ENCODE results near the gene MYPN.

The MYPN gene

DNA sequence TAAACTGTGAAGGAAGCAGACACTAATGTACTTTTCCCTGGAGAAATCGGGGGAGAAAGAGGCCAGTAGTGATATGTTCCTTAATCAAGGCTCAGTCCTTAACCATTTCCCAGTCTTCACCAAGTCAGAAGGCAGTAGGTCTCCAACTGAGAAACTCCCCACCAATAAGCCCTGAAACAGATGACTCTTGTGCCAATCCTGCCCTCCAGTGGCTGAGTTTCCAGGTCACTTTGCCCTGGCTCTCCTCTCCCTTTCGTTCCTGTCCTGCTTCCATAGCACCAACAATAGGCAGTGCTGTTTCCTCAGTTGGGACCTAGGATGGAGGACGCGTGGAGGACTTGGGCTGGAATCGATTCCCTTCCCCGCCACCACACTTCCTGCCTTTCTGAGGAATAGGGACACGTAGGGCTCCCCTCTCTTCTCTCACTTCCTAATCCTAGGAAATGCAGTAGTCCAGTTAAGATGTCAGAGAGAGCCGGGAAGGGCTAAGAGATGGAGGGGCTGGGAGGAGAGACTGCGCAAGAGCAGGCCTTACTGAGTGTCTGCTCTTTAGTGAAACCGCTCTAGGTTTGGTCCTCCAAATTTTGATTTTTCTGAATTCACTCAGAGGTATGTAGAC is 99.2 kb downstream of the MYPN start (continued):
- TF ChIP-seq, protein P1, sequence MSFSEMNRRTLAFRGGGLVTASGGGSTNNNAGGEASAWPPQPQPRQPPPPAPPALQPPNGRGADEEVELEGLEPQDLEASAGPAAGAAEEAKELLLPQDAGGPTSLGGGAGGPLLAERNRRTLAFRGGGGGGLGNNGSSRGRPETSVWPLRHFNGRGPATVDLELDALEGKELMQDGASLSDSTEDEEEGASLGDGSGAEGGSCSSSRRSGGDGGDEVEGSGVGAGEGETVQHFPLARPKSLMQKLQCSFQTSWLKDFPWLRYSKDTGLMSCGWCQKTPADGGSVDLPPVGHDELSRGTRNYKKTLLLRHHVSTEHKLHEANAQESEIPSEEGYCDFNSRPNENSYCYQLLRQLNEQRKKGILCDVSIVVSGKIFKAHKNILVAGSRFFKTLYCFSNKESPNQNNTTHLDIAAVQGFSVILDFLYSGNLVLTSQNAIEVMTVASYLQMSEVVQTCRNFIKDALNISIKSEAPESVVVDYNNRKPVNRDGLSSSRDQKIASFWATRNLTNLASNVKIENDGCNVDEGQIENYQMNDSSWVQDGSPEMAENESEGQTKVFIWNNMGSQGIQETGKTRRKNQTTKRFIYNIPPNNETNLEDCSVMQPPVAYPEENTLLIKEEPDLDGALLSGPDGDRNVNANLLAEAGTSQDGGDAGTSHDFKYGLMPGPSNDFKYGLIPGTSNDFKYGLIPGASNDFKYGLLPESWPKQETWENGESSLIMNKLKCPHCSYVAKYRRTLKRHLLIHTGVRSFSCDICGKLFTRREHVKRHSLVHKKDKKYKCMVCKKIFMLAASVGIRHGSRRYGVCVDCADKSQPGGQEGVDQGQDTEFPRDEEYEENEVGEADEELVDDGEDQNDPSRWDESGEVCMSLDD (tag by site-specific recombination; IDR thresholded peaks at IDR 0.05): no peak
- TF ChIP-seq GLIS1 (tag by site-specific recombination; IDR thresholded peaks at IDR 0.05) (peak; percentile 64; the same call in 1 of the 2 replicates), TCF7L2 (IDR thresholded peaks at IDR 0.05; ENCODE audit: borderline replicate concordance, low read depth, low read length) (no peak), ZNF23 (tag by site-specific recombination; IDR thresholded peaks at IDR 0.05; ENCODE audit: borderline replicate concordance) (no peak), BCL11A (tag by site-specific recombination; IDR thresholded peaks at IDR 0.05; ENCODE audit: low read depth) (no peak), MZF1 (tag by site-specific recombination; IDR thresholded peaks at IDR 0.05; ENCODE audit: borderline replicate concordance) (peak; percentile 69; the same call in 1 of the 2 replicates), ZSCAN30 (tag by site-specific recombination; IDR thresholded peaks at IDR 0.05) (no peak), ZNF354C (tag by site-specific recombination; IDR thresholded peaks at IDR 0.05; ENCODE audit: borderline replicate concordance, low read depth) (no peak), ZIC2 (tag by site-specific recombination; IDR thresholded peaks at IDR 0.05) (0 out of 2 replicates have a peak, but pooled peaks have one; percentile 14), ZBTB17 (tag by site-specific recombination; IDR thresholded peaks at IDR 0.05) (peak; percentile 45; the same call in 1 of the 2 replicates), ZNF416 (tag by site-specific recombination; IDR thresholded peaks at IDR 0.05) (no peak), SETDB1 (IDR thresholded peaks at IDR 0.05; ENCODE audit: insufficient read length, low read length) (no peak), ZNF112 (tag by site-specific recombination; IDR thresholded peaks at IDR 0.05) (no peak)
- TF ChIP-seq, protein P2, sequence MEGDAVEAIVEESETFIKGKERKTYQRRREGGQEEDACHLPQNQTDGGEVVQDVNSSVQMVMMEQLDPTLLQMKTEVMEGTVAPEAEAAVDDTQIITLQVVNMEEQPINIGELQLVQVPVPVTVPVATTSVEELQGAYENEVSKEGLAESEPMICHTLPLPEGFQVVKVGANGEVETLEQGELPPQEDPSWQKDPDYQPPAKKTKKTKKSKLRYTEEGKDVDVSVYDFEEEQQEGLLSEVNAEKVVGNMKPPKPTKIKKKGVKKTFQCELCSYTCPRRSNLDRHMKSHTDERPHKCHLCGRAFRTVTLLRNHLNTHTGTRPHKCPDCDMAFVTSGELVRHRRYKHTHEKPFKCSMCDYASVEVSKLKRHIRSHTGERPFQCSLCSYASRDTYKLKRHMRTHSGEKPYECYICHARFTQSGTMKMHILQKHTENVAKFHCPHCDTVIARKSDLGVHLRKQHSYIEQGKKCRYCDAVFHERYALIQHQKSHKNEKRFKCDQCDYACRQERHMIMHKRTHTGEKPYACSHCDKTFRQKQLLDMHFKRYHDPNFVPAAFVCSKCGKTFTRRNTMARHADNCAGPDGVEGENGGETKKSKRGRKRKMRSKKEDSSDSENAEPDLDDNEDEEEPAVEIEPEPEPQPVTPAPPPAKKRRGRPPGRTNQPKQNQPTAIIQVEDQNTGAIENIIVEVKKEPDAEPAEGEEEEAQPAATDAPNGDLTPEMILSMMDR (tag by site-specific recombination; IDR thresholded peaks at IDR 0.05): peak; percentile 95

DNA sequence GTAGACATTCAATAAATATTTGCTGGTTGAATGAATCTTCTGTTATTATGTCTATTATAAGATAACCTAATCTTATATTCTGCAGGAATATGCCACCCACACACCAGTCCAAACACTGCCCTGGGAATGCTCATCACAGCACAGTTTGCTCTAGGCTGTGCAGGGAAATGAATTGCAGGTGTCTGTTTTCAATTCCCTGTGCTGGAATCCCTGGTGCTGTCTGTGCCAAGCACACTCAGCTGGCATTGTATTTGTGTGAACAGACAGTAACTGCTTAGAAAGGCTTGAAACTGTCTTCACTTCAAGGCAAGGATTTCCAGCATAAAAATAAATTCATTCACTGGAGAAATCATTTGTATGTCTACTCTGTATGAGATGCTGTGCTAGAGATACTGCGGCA is 102.4 kb downstream of the MYPN start:
- Histone ChIP-seq H3K36me3 (ENCODE audit: control insufficient read depth in 2 of 2, insufficient read depth in 1 of 2, low read length in 2 of 2) (no peaks in the 10 kb centered on the region), H3K4me3 (ENCODE audit: low read depth, low read length) (no peak overlapping the region), H3K9me3 (ENCODE audit: control insufficient read depth, insufficient read depth, low read depth, low read length) (no peaks in the 10 kb centered on the region), H3K4me1 (ENCODE audit: control insufficient read depth, insufficient read depth, low read length) (no peaks in the 10 kb centered on the region), H3K27ac (ENCODE audit: extremely low read depth, low read depth, low read length) (no peak overlapping the region)
- TF ChIP-seq, protein P3, sequence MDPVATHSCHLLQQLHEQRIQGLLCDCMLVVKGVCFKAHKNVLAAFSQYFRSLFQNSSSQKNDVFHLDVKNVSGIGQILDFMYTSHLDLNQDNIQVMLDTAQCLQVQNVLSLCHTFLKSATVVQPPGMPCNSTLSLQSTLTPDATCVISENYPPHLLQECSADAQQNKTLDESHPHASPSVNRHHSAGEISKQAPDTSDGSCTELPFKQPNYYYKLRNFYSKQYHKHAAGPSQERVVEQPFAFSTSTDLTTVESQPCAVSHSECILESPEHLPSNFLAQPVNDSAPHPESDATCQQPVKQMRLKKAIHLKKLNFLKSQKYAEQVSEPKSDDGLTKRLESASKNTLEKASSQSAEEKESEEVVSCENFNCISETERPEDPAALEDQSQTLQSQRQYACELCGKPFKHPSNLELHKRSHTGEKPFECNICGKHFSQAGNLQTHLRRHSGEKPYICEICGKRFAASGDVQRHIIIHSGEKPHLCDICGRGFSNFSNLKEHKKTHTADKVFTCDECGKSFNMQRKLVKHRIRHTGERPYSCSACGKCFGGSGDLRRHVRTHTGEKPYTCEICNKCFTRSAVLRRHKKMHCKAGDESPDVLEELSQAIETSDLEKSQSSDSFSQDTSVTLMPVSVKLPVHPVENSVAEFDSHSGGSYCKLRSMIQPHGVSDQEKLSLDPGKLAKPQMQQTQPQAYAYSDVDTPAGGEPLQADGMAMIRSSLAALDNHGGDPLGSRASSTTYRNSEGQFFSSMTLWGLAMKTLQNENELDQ (tag by site-specific recombination; IDR thresholded peaks at IDR 0.05; ENCODE audit: low read depth): no peak
- TF ChIP-seq ZNF211 (tag by site-specific recombination; IDR thresholded peaks at IDR 0.05; ENCODE audit: low read depth) (no peak), ZNF777 (tag by site-specific recombination; IDR thresholded peaks at IDR 0.05; ENCODE audit: borderline replicate concordance) (no peak), KLF16 (tag by site-specific recombination; IDR thresholded peaks at IDR 0.05) (no peak), ZNF324 (tag by site-specific recombination; IDR thresholded peaks at IDR 0.05) (no peak), ZNF132 (tag by site-specific recombination; IDR thresholded peaks at IDR 0.05; ENCODE audit: borderline replicate concordance) (no peak), BCL11B (tag by site-specific recombination; IDR thresholded peaks at IDR 0.05; ENCODE audit: low read depth) (no peak)
- TF ChIP-seq, protein P4, sequence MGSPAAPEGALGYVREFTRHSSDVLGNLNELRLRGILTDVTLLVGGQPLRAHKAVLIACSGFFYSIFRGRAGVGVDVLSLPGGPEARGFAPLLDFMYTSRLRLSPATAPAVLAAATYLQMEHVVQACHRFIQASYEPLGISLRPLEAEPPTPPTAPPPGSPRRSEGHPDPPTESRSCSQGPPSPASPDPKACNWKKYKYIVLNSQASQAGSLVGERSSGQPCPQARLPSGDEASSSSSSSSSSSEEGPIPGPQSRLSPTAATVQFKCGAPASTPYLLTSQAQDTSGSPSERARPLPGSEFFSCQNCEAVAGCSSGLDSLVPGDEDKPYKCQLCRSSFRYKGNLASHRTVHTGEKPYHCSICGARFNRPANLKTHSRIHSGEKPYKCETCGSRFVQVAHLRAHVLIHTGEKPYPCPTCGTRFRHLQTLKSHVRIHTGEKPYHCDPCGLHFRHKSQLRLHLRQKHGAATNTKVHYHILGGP (tag by site-specific recombination; IDR thresholded peaks at IDR 0.05): no peak
- TF ChIP-seq, protein P5, sequence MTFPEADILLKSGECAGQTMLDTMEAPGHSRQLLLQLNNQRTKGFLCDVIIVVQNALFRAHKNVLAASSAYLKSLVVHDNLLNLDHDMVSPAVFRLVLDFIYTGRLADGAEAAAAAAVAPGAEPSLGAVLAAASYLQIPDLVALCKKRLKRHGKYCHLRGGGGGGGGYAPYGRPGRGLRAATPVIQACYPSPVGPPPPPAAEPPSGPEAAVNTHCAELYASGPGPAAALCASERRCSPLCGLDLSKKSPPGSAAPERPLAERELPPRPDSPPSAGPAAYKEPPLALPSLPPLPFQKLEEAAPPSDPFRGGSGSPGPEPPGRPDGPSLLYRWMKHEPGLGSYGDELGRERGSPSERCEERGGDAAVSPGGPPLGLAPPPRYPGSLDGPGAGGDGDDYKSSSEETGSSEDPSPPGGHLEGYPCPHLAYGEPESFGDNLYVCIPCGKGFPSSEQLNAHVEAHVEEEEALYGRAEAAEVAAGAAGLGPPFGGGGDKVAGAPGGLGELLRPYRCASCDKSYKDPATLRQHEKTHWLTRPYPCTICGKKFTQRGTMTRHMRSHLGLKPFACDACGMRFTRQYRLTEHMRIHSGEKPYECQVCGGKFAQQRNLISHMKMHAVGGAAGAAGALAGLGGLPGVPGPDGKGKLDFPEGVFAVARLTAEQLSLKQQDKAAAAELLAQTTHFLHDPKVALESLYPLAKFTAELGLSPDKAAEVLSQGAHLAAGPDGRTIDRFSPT (tag by site-specific recombination; IDR thresholded peaks at IDR 0.05): no peak
- TF ChIP-seq, protein P6, sequence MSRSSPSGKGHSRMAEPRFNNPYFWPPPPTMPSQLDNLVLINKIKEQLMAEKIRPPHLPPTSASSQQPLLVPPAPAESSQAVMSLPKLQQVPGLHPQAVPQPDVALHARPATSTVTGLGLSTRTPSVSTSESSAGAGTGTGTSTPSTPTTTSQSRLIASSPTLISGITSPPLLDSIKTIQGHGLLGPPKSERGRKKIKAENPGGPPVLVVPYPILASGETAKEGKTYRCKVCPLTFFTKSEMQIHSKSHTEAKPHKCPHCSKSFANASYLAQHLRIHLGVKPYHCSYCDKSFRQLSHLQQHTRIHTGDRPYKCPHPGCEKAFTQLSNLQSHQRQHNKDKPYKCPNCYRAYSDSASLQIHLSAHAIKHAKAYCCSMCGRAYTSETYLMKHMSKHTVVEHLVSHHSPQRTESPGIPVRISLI (tag by site-specific recombination; IDR thresholded peaks at IDR 0.05): no peak
- ChIA-PET CTCF (interaction anchor here (0.6 to 6.1 kb wide), 17 partner anchors 9 to 959 kb away, joined by 3 to 73 read pairs (median 6); partner anchors contain the start of genes HNRNPH3 and PBLD), POLR2A (interaction anchor here (1.8 kb wide), 1 partner anchor 121 kb away, joined by 14 read pairs; the partner anchor contains the start of genes HNRNPH3 and PBLD)
